ENCODE measurements around the gene HPCAL4.

The HPCAL4 gene

DNA sequence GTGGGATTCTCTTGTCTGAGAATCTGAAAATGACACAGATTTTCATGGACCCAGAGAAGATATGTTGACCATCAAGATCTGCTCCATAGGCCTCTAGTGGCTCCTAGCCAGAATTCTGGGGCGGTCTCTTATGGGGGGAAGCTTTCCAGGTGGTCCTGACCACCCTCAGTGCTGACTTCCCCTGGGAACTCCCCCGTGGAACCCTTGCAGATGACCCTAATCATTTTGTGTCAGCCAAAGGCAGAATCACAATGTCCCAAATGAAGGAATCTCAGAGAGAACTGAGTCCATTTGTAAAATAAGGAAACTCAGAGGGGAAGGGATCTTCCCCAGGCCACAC, 55.4 kb downstream of the HPCAL4 start:
- TF ChIP-seq, protein P1, sequence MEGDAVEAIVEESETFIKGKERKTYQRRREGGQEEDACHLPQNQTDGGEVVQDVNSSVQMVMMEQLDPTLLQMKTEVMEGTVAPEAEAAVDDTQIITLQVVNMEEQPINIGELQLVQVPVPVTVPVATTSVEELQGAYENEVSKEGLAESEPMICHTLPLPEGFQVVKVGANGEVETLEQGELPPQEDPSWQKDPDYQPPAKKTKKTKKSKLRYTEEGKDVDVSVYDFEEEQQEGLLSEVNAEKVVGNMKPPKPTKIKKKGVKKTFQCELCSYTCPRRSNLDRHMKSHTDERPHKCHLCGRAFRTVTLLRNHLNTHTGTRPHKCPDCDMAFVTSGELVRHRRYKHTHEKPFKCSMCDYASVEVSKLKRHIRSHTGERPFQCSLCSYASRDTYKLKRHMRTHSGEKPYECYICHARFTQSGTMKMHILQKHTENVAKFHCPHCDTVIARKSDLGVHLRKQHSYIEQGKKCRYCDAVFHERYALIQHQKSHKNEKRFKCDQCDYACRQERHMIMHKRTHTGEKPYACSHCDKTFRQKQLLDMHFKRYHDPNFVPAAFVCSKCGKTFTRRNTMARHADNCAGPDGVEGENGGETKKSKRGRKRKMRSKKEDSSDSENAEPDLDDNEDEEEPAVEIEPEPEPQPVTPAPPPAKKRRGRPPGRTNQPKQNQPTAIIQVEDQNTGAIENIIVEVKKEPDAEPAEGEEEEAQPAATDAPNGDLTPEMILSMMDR (conservative IDR thresholded peaks at IDR 0.05; ENCODE audit: control insufficient read depth, insufficient read depth, low read depth, low read length) = no peak
- H3K4me3 ChIP-seq (ENCODE audit: control insufficient read depth, low read depth, low read length) = no peak overlapping the region
- no peak for DNase-seq (ENCODE audit: low read depth)

- TF ChIP-seq, protein P1 (conservative IDR thresholded peaks at IDR 0.05; ENCODE audit: control insufficient read depth, insufficient read depth, low read depth, low read length) = no peak
- DNase-seq (ENCODE audit: low read depth) = peak; percentile 51
- H3K4me3 ChIP-seq (ENCODE audit: control insufficient read depth, low read depth, low read length) = no peak overlapping the region
Observed at GRCh38 chr1:39635205-39635870, 55.9 kb downstream of the HPCAL4 start.

- no peak for DNase-seq (ENCODE audit: low read depth)
- TF ChIP-seq, protein P1 (conservative IDR thresholded peaks at IDR 0.05; ENCODE audit: control insufficient read depth, insufficient read depth, low read depth, low read length) = no peak
- peak overlapping the region; percentile 3 for H3K4me3 ChIP-seq (ENCODE audit: control insufficient read depth, low read depth, low read length)
Observed at GRCh38 chr1:39633422-39633821, 57.8 kb downstream of the HPCAL4 start.

DNA sequence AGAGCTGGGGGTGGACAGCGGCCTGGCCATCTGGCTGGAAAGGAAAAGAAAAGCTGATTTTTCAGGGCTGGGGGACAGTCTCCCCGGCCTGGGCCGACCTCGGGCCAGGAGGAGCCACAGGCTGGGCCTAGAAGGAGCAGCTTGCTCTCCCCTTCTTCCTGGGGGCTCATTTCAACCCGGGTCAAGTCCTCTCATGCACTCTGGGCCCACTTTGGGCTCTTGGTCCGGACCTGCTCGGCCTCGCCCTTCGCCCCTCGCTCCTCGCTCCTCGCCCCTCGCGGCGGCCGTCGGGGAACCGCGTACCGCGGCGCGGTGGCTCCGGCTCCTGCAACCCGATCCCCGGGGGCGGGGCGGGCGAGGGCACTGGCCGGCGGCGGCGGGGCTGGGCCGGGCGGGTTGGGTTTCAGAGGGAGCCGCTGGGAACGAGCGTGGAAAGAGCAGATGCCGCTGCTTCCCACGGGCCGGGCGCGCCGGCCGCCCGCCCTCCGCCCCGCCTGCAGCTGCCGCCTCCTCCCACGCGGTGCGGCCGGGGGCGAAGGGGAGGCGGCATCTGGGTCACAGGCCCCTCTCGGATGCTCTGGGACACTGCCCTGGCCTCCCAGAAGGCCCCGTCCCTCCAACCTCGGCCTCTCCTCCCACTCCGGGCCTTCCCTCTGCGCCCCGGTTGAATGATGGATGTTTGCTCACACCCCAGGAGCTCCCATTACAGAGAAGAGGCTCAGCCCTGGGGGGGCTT, 58.4 kb downstream of the HPCAL4 start:
- peak; percentile 55 for DNase-seq (ENCODE audit: low read depth)
- TF ChIP-seq, protein P1 (conservative IDR thresholded peaks at IDR 0.05; ENCODE audit: control insufficient read depth, insufficient read depth, low read depth, low read length) = no peak
- H3K4me3 ChIP-seq (ENCODE audit: control insufficient read depth, low read depth, low read length) = peak overlapping the region; percentile 3

GRCh38 chr1:39632323-39632681, 58.9 kb downstream of the HPCAL4 start:
- TF ChIP-seq, protein P1 (conservative IDR thresholded peaks at IDR 0.05; ENCODE audit: control insufficient read depth, insufficient read depth, low read depth, low read length) = no peak
- H3K4me3 ChIP-seq (ENCODE audit: control insufficient read depth, low read depth, low read length) = no peak overlapping the region
- DNase-seq (ENCODE audit: low read depth) = no peak

GRCh38 chr1:39631361-39632322, 59.6 kb downstream of the HPCAL4 start:
- no peak for DNase-seq (ENCODE audit: low read depth)
- TF ChIP-seq, protein P1 (conservative IDR thresholded peaks at IDR 0.05; ENCODE audit: control insufficient read depth, insufficient read depth, low read depth, low read length) = no peak
- H3K4me3 ChIP-seq (ENCODE audit: control insufficient read depth, low read depth, low read length) = no peak overlapping the region
